HG03097 (cell line): ENCODE measurements around the gene TMCO4.

ENCODE experiments used
- ATAC-seq: cut with Tn5 transposase; IDR thresholded peaks from one replicate; pipeline ENCODE4 v1.9.1; 2021; ENCODE audit not compliant: unreplicated experiment, low FRiP score

TMCO4 gene

GRCh38 chr1:19752083-19752696 lies 47.5 kb downstream of the TMCO4 start:
- no peak for ATAC-seq

- ATAC-seq: no peak
These were observed 48.8 kb downstream of the TMCO4 start for GRCh38 chr1:19750882-19751276.

GRCh38 chr1:19750101-19750881 lies 49.4 kb downstream of the TMCO4 start:
- ATAC-seq: no peak

GRCh38 chr1:19749685-19750084 lies 50.0 kb downstream of the TMCO4 start:
- no peak for ATAC-seq

- ATAC-seq: no peak
These were observed 52.0 kb downstream of the TMCO4 start for GRCh38 chr1:19747761-19748160.

GRCh38 chr1:19744886-19745285 lies 54.8 kb downstream of the TMCO4 start:
- no peak for ATAC-seq

- ATAC-seq: no peak
These were observed 55.4 kb downstream of the TMCO4 start for GRCh38 chr1:19744335-19744743.

GRCh38 chr1:19743793-19744192 lies 55.9 kb downstream of the TMCO4 start:
- no peak for ATAC-seq

GRCh38 chr1:19743180-19743579 lies 56.5 kb downstream of the TMCO4 start:
- no peak for ATAC-seq

GRCh38 chr1:19739628-19740027 lies 60.1 kb downstream of the TMCO4 start:
- no peak for ATAC-seq

GRCh38 chr1:19738669-19739068 lies 61.0 kb downstream of the TMCO4 start:
- no peak for ATAC-seq

GRCh38 chr1:19738076-19738475 lies 61.6 kb downstream of the TMCO4 start:
- no peak for ATAC-seq

- no peak for ATAC-seq
These were observed 62.5 kb downstream of the TMCO4 start for GRCh38 chr1:19737104-19737825.

- ATAC-seq: no peak
These were observed 64.1 kb downstream of the TMCO4 start for GRCh38 chr1:19735440-19736127.

- ATAC-seq: no peak
These were observed 65.2 kb downstream of the TMCO4 start for GRCh38 chr1:19734472-19734999.

- no peak for ATAC-seq
These were observed 65.7 kb downstream of the TMCO4 start for GRCh38 chr1:19734056-19734455.

- no peak for ATAC-seq
These were observed 66.1 kb downstream of the TMCO4 start for GRCh38 chr1:19733615-19734014.

- no peak for ATAC-seq
These were observed 68.3 kb downstream of the TMCO4 start for GRCh38 chr1:19731311-19731821.

- ATAC-seq: no peak
These were observed 68.9 kb downstream of the TMCO4 start for GRCh38 chr1:19730793-19731192.

GRCh38 chr1:19730232-19730631 lies 69.5 kb downstream of the TMCO4 start:
- ATAC-seq: no peak
